Natural killer cell (primary cell): ENCODE measurements around the gene CHSY3. TPM values are rescaled to one million over a fixed set of nuclear protein-coding genes. Genes with fewer than 3 reads are reported as not detected.

Experiments used
- ATAC-seq, 3 donors: fragments of 150-1000 bp in 2 of 3; fragments of 200-7000 bp in 1 of 3; cut with Tn5 transposase; 1 replicate in 1 of 3; 2 replicates in 2 of 3; pipeline ENCODE4 v1.10.0; 2021; ENCODE audit warnings: mild to moderate bottlenecking in 2 of 3, moderate library complexity in 2 of 3
- DNase-seq, 2 donors: peaks; one replicate each; pipeline versions ENCODE4 v3.0.0 to v3.0.0-alpha.2; 2013 to 2021; ENCODE audit warnings: mixed read lengths in 1 of 2
- H3K27ac ChIP-seq: one replicate; pipeline ENCODE4 v1.5.1; 2013; ENCODE audit warnings: mild to moderate bottlenecking, low read length
- H3K27me3 ChIP-seq: one replicate; pipeline ENCODE4 v1.6.1; 2013; ENCODE audit warnings: low read length; ENCODE audit not compliant: control insufficient read depth, insufficient read depth
- H3K36me3 ChIP-seq: one replicate; pipeline ENCODE4 v1.6.1; 2013; ENCODE audit warnings: low read length; ENCODE audit not compliant: control insufficient read depth, insufficient read depth
- H3K4me1 ChIP-seq: one replicate; pipeline ENCODE4 v1.6.1; 2013; ENCODE audit warnings: low read length; ENCODE audit not compliant: control insufficient read depth, insufficient read depth
- H3K4me3 ChIP-seq: one replicate; pipeline ENCODE4 v1.5.1; 2013; ENCODE audit warnings: low read length
- H3K9me3 ChIP-seq: one replicate; pipeline ENCODE4 v1.6.1; 2013; ENCODE audit warnings: low read length; ENCODE audit not compliant: control insufficient read depth, insufficient read depth
- H3K27ac Mint-ChIP-seq, 2 donors: one replicate each; pipeline ENCODE4 v1.8.0; 2022; ENCODE audit warnings: mild to moderate bottlenecking in 2 of 2, mixed read lengths in 2 of 2, moderate library complexity in 1 of 2
- H3K27me3 Mint-ChIP-seq, 2 donors: one replicate each; pipeline ENCODE4 v1.8.0; 2022; ENCODE audit warnings: low read depth in 2 of 2, mixed read lengths in 2 of 2
- H3K36me3 Mint-ChIP-seq: one replicate; pipeline ENCODE4 v1.8.0; 2022; ENCODE audit warnings: mixed read lengths
- H3K4me1 Mint-ChIP-seq, 2 donors: one replicate each; pipeline ENCODE4 v1.8.0; 2022; ENCODE audit warnings: mixed read lengths in 2 of 2
- H3K4me3 Mint-ChIP-seq: one replicate; pipeline ENCODE4 v1.8.0; 2022; ENCODE audit warnings: mild to moderate bottlenecking, moderate library complexity, mixed read lengths
- H3K9me3 Mint-ChIP-seq, 2 donors: one replicate each; pipeline ENCODE4 v1.8.0; 2022; ENCODE audit warnings: mixed read lengths in 2 of 2
- CTCF ChIP-seq: fragments of 200-600 bp; IDR thresholded peaks from one replicate; pipeline ENCODE4 v1.8.0; 2022; ENCODE audit warnings: antibody characterized with exemption
- WGBS: methylation state at CpG from one replicate; pipeline ENCODE4 v1.1.7; 2013; ENCODE audit warnings: missing lambda C conversion rate; ENCODE audit not compliant: insufficient coverage; 5-methylcytosine and 5-hydroxymethylcytosine counted together
- intact Hi-C: fragments of 100-400 bp; cut with micrococcal nuclease; formaldehyde crosslinking; loops from one replicate; pipeline ENCODE4 v1.14.2; 2022
- total RNA-seq, 4 donors: library from RNA; stranded (reverse); fragments of 120-200 nt in 1 of 4; gene quantifications; one replicate each; pipeline versions ENCODE4 v1.2.3 to v1.2.4, GENCODE V29; 2013 to 2022

The CHSY3 gene
- total RNA-seq, 3 donors from 2014 or later (not counting 1 experiment from before 2014, with no cell fraction given): 0.18 to 2.3 (median 2.3) TPM

GRCh38 chr5:129978270-129978669 lies 74.0 kb downstream of the CHSY3 start:
- no peak overlapping the region for H3K4me3 ChIP-seq

GRCh38 chr5:129988453-129988852 lies 84.2 kb downstream of the CHSY3 start:
- H3K9me3 Mint-ChIP-seq: peaks cover 13 to 17% of the 10 kb centered on the region in 2 donors
- no peak overlapping the region for H3K4me3 Mint-ChIP-seq
- Histone ChIP-seq H3K27me3 (no peaks in the 10 kb centered on the region), H3K4me3 (no peak overlapping the region), H3K4me1 (no peaks in the 10 kb centered on the region), H3K36me3 (no peaks in the 10 kb centered on the region), H3K9me3 (no peaks in the 10 kb centered on the region), H3K27ac (no peak overlapping the region)
- H3K36me3 Mint-ChIP-seq: no peaks in the 10 kb centered on the region
- ATAC-seq (no peak), DNase-seq (no peak)
- TF ChIP-seq CTCF: no peak
- no peaks in the 10 kb centered on the region for H3K27me3 Mint-ChIP-seq
- H3K27ac Mint-ChIP-seq: no peak overlapping the region
- H3K4me1 Mint-ChIP-seq: no peaks in the 10 kb centered on the region
- intact Hi-C loops: no loop called here

More at GRCh38 chr5:129978270-129978669, 74.0 kb downstream of the CHSY3 start:
- no peaks in the 10 kb centered on the region for H3K27me3 ChIP-seq
- WGBS: no CpG with 5 or more reads among the region's 1 CpG
- no peak for TF ChIP-seq CTCF
- H3K4me1 ChIP-seq: no peaks in the 10 kb centered on the region
- H3K4me3 Mint-ChIP-seq: no peak overlapping the region
- no peaks in the 10 kb centered on the region for H3K9me3 ChIP-seq
- H3K4me1 Mint-ChIP-seq: no peaks in the 10 kb centered on the region
- intact Hi-C loops: no loop called here
- no peak overlapping the region for H3K27ac Mint-ChIP-seq
- ATAC-seq: no peak
- no peak for DNase-seq
- no peaks in the 10 kb centered on the region for H3K36me3 Mint-ChIP-seq
- no peaks in the 10 kb centered on the region for H3K36me3 ChIP-seq
- no peaks in the 10 kb centered on the region for H3K27me3 Mint-ChIP-seq
- no peak overlapping the region for H3K27ac ChIP-seq
- H3K9me3 Mint-ChIP-seq: peaks cover 7 to 10% of the 10 kb centered on the region in 2 donors

- H3K27ac Mint-ChIP-seq: no peak overlapping the region
- no peak overlapping the region for H3K27ac ChIP-seq
- H3K36me3 ChIP-seq: no peaks in the 10 kb centered on the region
- no peaks in the 10 kb centered on the region for H3K36me3 Mint-ChIP-seq
- no peak for ATAC-seq
- intact Hi-C loops: no loop called here
- no peak for DNase-seq
- WGBS: 96% methylated on average over 3 of the region's 3 CpGs
- no peak overlapping the region for H3K4me3 Mint-ChIP-seq
- H3K4me1 Mint-ChIP-seq: no peaks in the 10 kb centered on the region
- no peak for TF ChIP-seq CTCF
- H3K27me3 Mint-ChIP-seq: no peaks in the 10 kb centered on the region
- H3K4me1 ChIP-seq: no peaks in the 10 kb centered on the region
- H3K27me3 ChIP-seq: no peaks in the 10 kb centered on the region
- no peaks in the 10 kb centered on the region for H3K9me3 ChIP-seq
- H3K9me3 Mint-ChIP-seq: peaks cover 11 to 16% of the 10 kb centered on the region in 2 donors
- no peak overlapping the region for H3K4me3 ChIP-seq
Observed at GRCh38 chr5:129991780-129992179, 87.5 kb downstream of the CHSY3 start.

GRCh38 chr5:129996896-129997295 lies 92.6 kb downstream of the CHSY3 start:
- H3K27ac Mint-ChIP-seq: no peak overlapping the region
- no peaks in the 10 kb centered on the region for H3K36me3 ChIP-seq
- H3K27ac ChIP-seq: no peak overlapping the region
- H3K4me3 Mint-ChIP-seq: no peak overlapping the region
- H3K36me3 Mint-ChIP-seq: no peaks in the 10 kb centered on the region
- H3K27me3 ChIP-seq: no peaks in the 10 kb centered on the region
- H3K9me3 ChIP-seq: no peaks in the 10 kb centered on the region
- no peaks in the 10 kb centered on the region for H3K4me1 Mint-ChIP-seq
- DNase-seq: no peak
- no peak overlapping the region for H3K4me3 ChIP-seq
- H3K4me1 ChIP-seq: no peaks in the 10 kb centered on the region
- no peak for ATAC-seq
- TF ChIP-seq CTCF: no peak
- peaks cover 6 to 11% of the 10 kb centered on the region in 2 donors for H3K9me3 Mint-ChIP-seq
- no peaks in the 10 kb centered on the region for H3K27me3 Mint-ChIP-seq
- intact Hi-C loops: no loop called here
